Effector memory CD8-positive, alpha-beta T cell (primary cell): ENCODE results near the gene CNTN5.

Experiments used
- ATAC-seq: fragments of 150-1000 bp; cut with Tn5 transposase; replicated peaks from 2 replicates; pipeline ENCODE4 v1.10.0; 2021; ENCODE audit warnings: mild to moderate bottlenecking, moderate library complexity
- DNase-seq, 3 experiments: peaks; one replicate each; pipeline ENCODE4 v3.0.0; 2021
- H3K27ac Mint-ChIP-seq, 2 donors: one replicate each; pipeline ENCODE4 v1.8.0; 2022; ENCODE audit warnings: mild to moderate bottlenecking in 2 of 2, mixed read lengths in 2 of 2, moderate library complexity in 2 of 2
- H3K27me3 Mint-ChIP-seq, 2 donors: one replicate each; pipeline ENCODE4 v1.8.0; 2022; ENCODE audit warnings: mixed read lengths in 2 of 2
- H3K36me3 Mint-ChIP-seq: one replicate; pipeline ENCODE4 v1.8.0; 2022; ENCODE audit warnings: mild to moderate bottlenecking, moderate library complexity, mixed read lengths; ENCODE audit not compliant: insufficient read depth
- H3K4me1 Mint-ChIP-seq, 2 donors: one replicate each; pipeline ENCODE4 v1.8.0; 2022; ENCODE audit warnings: low read depth in 2 of 2, mixed read lengths in 2 of 2
- H3K4me3 Mint-ChIP-seq, 2 donors: one replicate each; pipeline ENCODE4 v1.8.0; 2022; ENCODE audit warnings: mild to moderate bottlenecking in 2 of 2, mixed read lengths in 2 of 2, moderate library complexity in 2 of 2
- H3K9me3 Mint-ChIP-seq, 2 donors: one replicate each; pipeline ENCODE4 v1.8.0; 2022; ENCODE audit warnings: mixed read lengths in 2 of 2

The CNTN5 gene

DNA sequence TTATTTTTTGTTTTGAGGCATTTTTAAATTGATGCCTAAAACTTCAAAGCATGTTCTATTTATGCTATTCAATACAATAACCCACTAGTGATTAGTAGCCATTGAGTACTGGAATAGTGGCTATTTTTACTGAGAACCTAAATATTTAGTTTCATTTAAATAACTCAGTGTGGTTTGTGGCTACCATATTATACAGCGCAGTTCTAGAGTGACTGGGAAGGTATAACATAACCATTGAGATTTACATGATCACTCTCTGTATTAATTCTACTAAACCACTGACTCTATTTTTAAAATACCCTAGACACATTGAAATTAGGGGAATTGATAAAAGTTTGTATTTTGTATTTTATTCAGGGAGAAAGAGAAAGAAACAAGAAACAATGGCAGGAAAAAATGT is 441.2 kb downstream of the CNTN5 start:
- ATAC-seq, result no peak
- H3K4me3 Mint-ChIP-seq, result no peak overlapping the region
- no peak for DNase-seq
- no peaks in the 10 kb centered on the region for H3K4me1 Mint-ChIP-seq
- no peak overlapping the region for H3K27ac Mint-ChIP-seq
- no peaks in the 10 kb centered on the region for H3K36me3 Mint-ChIP-seq
- H3K9me3 Mint-ChIP-seq, result peaks cover 5 to 15% of the 10 kb centered on the region in 2 donors
- no peaks in the 10 kb centered on the region for H3K27me3 Mint-ChIP-seq

DNA sequence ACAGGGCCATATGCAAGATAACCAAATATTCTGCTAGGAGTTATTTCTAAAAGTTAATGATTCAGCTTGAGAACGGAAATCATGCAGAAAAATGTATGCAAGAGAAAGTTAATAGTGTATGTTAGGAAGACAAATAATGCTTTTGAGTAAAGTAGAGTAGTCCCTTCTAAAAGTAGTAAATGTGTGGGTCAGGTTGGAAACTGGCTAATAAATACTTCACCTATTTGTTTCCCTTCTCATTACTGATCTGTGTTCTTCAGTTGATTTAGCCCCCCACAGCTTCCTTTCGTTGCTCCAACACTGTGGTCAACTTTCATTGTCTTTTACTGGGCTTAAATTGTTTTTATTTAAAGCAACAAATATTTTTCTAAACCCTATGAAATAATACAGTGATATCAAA is 444.2 kb downstream of the CNTN5 start:
- Mint-ChIP-seq H3K4me3 (no peak overlapping the region), H3K36me3 (no peaks in the 10 kb centered on the region), H3K9me3 (peaks cover 2 to 7% of the 10 kb centered on the region in 2 donors), H3K27ac (no peak overlapping the region), H3K4me1 (no peaks in the 10 kb centered on the region), H3K27me3 (no peaks in the 10 kb centered on the region)
- ATAC-seq (no peak), DNase-seq (no peak)

DNA sequence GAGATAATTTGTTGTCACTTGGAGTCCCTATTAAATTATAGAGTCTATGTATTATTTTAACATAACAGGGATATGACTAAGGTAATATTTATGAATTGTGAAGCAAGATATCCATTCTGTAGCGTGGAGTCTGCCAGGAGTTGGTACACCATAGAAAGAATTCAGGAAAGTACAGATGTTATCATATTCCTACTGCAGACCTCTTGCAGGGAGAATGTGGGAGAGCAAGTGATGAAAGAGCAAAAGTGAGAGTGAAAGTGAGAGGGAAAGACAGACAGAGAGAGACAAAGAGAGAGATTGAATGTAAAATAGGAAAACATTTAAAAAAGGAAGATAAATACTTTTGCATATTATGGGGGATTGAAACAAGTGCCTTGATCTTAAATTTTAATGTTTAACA is 468.8 kb downstream of the CNTN5 start:
- peaks cover 11 to 13% of the 10 kb centered on the region in 2 donors for H3K9me3 Mint-ChIP-seq
- no peaks in the 10 kb centered on the region for H3K4me1 Mint-ChIP-seq
- no peaks in the 10 kb centered on the region for H3K36me3 Mint-ChIP-seq
- DNase-seq (no peak), ATAC-seq (no peak)
- no peaks in the 10 kb centered on the region for H3K27me3 Mint-ChIP-seq
- no peak overlapping the region for H3K4me3 Mint-ChIP-seq
- H3K27ac Mint-ChIP-seq, result no peak overlapping the region

DNA sequence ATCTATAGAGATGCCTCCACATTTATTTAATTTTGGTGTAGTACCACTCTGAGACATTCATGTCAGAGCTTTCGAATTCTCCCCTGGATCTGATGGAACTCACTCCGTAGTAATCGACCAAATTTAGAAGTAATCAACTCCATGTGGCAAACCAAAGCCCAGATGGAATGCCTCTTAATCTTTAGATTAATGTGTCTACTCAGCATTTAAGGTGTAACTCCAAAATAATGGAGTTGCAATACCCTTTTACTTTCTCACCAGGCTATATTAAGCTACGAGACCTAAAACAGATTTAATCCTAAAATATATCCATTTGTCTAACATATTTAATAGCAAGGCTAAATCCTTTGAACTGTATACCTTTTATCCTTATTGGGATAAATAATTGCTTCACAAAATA is 473.3 kb downstream of the CNTN5 start:
- H3K27me3 Mint-ChIP-seq, result no peaks in the 10 kb centered on the region
- no peak overlapping the region for H3K27ac Mint-ChIP-seq
- no peaks in the 10 kb centered on the region for H3K4me1 Mint-ChIP-seq
- no peaks in the 10 kb centered on the region for H3K36me3 Mint-ChIP-seq
- peaks cover 7 to 16% of the 10 kb centered on the region in 2 donors for H3K9me3 Mint-ChIP-seq
- no peak for ATAC-seq
- no peak overlapping the region for H3K4me3 Mint-ChIP-seq
- no peak for DNase-seq

DNA sequence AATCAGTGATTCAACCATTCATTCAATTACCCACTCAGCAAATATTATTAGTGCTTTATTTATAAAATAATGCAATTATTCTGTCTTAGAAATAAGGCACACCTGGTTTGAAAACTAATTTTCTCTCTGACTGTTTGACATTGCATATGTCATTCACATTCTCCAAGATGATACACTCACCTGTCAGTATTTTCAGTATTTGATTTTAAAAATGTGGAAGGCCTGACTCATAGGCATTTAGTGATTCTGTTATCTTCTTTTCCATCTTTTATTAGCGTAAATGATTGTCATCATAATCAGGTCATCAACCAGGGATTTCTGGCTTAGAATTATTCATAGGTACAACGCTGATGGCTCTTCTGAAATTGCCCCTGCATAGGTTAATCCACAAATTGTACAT is 480.9 kb downstream of the CNTN5 start:
- Mint-ChIP-seq H3K27me3 (no peaks in the 10 kb centered on the region), H3K36me3 (no peaks in the 10 kb centered on the region), H3K4me3 (no peak overlapping the region), H3K27ac (no peak overlapping the region), H3K4me1 (no peaks in the 10 kb centered on the region), H3K9me3 (peaks cover 2 to 4% of the 10 kb centered on the region in 2 donors)
- ATAC-seq, result no peak
- no peak for DNase-seq

DNA sequence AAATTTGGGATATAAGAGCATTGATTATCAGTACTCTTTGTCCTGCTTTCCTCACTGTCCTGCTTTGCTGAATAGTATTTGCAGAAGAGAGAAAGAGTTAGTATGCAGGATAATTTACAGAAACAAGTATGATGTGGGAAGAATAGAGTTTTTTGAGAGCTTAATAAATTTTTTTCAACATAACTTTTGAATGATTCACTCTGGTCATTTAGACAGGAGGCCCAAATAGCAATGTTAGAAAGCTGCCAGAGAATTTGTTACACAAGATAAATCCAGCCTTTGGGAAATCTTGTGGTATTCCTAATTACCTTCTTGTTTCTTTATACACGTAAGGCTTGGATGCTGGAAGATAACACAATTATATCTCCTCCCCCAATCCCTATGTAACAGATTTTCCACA is 484.6 kb downstream of the CNTN5 start:
- Mint-ChIP-seq H3K36me3 (no peaks in the 10 kb centered on the region), H3K27ac (no peak overlapping the region), H3K4me1 (no peaks in the 10 kb centered on the region), H3K4me3 (no peak overlapping the region), H3K27me3 (no peaks in the 10 kb centered on the region), H3K9me3 (peaks cover 0 to 4% of the 10 kb centered on the region in 2 donors)
- DNase-seq (no peak), ATAC-seq (no peak)

DNA sequence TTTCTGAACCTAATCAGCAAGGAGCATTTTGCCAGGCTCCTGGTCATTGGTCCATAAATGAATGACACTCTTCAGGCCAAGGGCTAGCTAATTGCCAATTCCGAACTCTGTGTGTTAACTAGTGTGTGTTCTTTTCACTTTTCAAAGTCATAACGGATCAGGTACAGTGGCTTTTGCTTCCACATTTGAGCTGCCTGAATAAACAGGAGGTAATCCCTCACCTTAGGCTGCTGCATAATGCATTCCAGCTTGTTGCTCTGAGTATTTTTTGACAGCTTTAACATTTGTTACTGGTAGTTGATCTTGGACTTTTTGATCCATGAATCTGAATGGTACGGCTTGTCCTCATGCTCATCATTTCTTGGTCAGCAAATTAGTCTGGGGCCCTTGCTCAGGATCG is 485.1 kb downstream of the CNTN5 start:
- no peaks in the 10 kb centered on the region for H3K27me3 Mint-ChIP-seq
- no peak for ATAC-seq

DNA sequence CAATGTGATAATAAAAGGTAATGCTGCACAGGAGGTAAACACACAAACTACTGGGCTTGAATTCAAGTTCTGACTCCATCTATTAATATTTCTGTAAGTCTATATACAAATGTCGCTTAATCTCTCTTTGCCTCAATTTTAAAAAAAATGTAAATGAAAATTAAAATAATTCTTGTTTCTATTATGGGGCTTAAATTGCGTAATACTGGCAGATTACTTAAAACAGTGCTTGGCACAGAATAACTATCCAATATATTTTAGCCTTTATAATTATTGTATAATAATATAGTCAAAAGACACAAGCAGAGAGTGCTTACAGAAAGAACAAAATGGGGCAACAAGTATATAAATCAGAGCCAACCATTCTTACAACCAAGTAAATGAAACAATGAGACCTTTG is 489.1 kb downstream of the CNTN5 start:
- no peak overlapping the region for H3K27ac Mint-ChIP-seq
- no peaks in the 10 kb centered on the region for H3K36me3 Mint-ChIP-seq
- H3K9me3 Mint-ChIP-seq, result peaks cover 5 to 16% of the 10 kb centered on the region in 2 donors
- H3K27me3 Mint-ChIP-seq, result no peaks in the 10 kb centered on the region
- ATAC-seq (no peak), DNase-seq (no peak)
- H3K4me1 Mint-ChIP-seq, result no peaks in the 10 kb centered on the region
- no peak overlapping the region for H3K4me3 Mint-ChIP-seq

More for the DNA sequence above, 485.1 kb downstream of the CNTN5 start:
- no peak overlapping the region for H3K4me3 Mint-ChIP-seq
- peaks cover 0 to 4% of the 10 kb centered on the region in 2 donors for H3K9me3 Mint-ChIP-seq
- H3K36me3 Mint-ChIP-seq, result no peaks in the 10 kb centered on the region
- H3K4me1 Mint-ChIP-seq, result no peaks in the 10 kb centered on the region
- no peak overlapping the region for H3K27ac Mint-ChIP-seq
- no peak for DNase-seq

DNA sequence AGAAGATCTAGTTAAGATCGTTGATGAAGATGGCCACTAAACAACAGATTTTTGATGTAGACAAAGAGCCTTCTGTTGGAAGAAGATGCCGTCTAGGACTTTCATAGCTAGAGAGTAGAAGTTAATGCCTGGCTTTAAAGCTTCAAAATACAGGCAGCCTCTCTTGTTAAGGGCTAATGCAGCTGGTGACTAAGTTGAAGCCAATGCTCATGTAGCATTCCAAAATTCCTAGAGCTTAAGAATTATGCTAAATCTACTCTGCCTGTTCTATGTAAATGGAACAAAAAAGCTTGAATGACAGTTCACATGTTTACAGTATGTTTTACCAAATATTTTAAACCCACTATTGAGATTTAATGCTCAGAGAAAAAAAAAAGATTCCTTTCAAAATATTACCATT is 492.6 kb downstream of the CNTN5 start:
- peaks cover 11 to 21% of the 10 kb centered on the region in 2 donors for H3K9me3 Mint-ChIP-seq
- no peak overlapping the region for H3K4me3 Mint-ChIP-seq
- no peak for DNase-seq
- no peaks in the 10 kb centered on the region for H3K36me3 Mint-ChIP-seq
- no peak for ATAC-seq
- H3K27me3 Mint-ChIP-seq, result no peaks in the 10 kb centered on the region
- H3K27ac Mint-ChIP-seq, result no peak overlapping the region
- H3K4me1 Mint-ChIP-seq, result no peaks in the 10 kb centered on the region

DNA sequence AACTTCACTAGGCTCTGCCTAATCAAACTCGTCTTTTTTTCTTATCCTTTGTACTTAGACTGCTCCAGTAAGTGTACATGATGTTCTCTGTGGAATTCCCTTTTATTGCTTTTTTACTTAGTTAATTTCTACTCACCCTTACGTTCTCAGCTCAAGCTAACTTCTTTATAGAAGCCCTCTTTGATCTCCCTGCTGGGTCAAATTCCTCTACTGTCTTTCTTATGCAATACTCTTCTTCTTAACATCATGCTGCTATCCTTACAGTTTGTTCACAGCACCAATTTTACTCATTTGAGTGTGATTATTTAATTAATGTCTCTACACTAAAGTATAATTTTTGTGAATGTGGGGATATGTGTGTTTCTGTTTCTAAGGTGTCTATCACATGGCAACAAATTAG is 498.3 kb downstream of the CNTN5 start:
- Mint-ChIP-seq H3K27me3 (no peaks in the 10 kb centered on the region), H3K4me3 (no peak overlapping the region), H3K9me3 (peaks cover 10 to 20% of the 10 kb centered on the region in 2 donors)

DNA sequence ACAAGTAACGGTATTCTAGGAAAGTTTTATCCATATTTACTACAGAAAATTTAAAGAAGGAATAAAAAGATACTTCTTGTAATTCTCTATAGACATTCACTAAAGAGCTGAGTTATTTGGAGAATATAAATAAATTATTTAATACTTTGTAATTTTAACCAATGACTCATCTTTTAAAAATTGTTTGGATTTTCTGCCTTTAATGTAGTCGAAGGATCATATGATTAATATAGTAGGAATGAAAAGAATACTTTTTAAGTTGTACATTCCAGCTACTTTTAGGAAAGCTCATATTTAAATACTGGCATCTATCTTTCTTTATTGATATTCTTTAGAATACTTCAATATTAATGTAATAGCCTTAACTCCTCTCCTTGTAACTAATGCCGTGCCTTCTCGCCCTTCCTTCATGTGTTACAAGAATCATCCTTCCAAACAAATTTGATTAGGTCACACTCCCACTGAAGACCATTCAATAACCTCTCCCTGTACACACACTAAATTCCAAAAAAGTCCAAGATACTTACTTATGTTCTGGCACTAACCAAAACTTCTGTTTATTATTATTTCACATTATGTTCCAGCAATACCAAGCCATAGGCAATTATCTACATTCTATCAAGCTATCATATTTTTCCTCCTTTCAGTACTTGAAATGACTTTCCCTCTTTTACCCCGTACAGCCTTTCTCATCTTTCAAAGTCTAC is 501.9 kb downstream of the CNTN5 start:
- DNase-seq (no peak), ATAC-seq (no peak)
- no peak overlapping the region for H3K4me3 Mint-ChIP-seq
- peaks cover 8 to 21% of the 10 kb centered on the region in 2 donors for H3K9me3 Mint-ChIP-seq
- no peaks in the 10 kb centered on the region for H3K27me3 Mint-ChIP-seq
- no peaks in the 10 kb centered on the region for H3K36me3 Mint-ChIP-seq
- H3K4me1 Mint-ChIP-seq, result no peaks in the 10 kb centered on the region
- no peak overlapping the region for H3K27ac Mint-ChIP-seq

More for the DNA sequence above, 498.3 kb downstream of the CNTN5 start:
- no peaks in the 10 kb centered on the region for H3K4me1 Mint-ChIP-seq
- no peaks in the 10 kb centered on the region for H3K36me3 Mint-ChIP-seq
- ATAC-seq, result no peak
- no peak overlapping the region for H3K27ac Mint-ChIP-seq
- no peak for DNase-seq

DNA sequence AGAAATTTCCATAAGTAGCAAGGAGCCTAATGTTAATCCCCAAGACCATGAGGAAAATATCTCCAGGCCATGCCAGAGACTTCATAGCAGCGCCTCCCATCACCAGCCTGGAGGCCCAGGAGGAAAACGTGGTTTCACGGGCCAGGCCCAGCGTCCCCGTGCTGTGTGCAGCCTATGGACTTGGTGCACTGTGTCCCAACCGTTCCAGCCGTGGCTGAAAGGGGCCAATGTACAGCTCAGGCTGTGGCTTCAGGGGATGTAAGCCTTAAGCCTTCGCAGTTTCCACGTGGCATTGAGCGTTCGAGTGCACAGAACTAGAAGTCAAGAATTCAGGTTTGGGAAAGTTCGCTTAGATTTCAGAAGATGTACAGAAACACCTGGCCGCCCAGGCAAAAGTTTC is 510.7 kb downstream of the CNTN5 start:
- no peak for ATAC-seq
- no peak for DNase-seq

DNA sequence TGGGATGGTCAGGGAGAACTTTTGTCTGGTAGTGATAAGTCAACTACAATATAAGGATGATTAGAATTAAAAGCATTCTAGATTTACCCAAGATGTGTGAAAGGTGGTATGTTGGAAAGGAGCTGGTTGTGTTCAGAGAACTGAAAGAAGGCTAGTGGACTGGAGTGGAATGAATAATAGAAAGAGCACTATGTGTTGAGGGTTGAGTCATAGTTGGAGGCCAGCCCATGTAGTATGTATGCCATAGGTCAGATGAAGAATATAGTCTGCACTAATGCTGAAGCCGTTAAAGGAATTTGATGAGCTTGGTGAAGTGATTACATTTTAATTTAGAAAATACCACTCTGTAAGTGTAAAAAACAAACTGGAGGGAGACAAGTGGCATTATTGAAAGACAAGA is 514.1 kb downstream of the CNTN5 start:
- H3K9me3 Mint-ChIP-seq, result peaks cover 0 to 9% of the 10 kb centered on the region in 2 donors
- no peaks in the 10 kb centered on the region for H3K36me3 Mint-ChIP-seq
- H3K27me3 Mint-ChIP-seq, result no peaks in the 10 kb centered on the region
- H3K4me3 Mint-ChIP-seq, result no peak overlapping the region
- no peaks in the 10 kb centered on the region for H3K4me1 Mint-ChIP-seq
- DNase-seq (no peak), ATAC-seq (no peak)
- H3K27ac Mint-ChIP-seq, result no peak overlapping the region

More for the DNA sequence above, 510.7 kb downstream of the CNTN5 start:
- Mint-ChIP-seq H3K27ac (no peak overlapping the region), H3K36me3 (no peaks in the 10 kb centered on the region), H3K27me3 (no peaks in the 10 kb centered on the region), H3K4me3 (no peak overlapping the region), H3K4me1 (no peaks in the 10 kb centered on the region), H3K9me3 (peaks cover 0 to 11% of the 10 kb centered on the region in 2 donors)

DNA sequence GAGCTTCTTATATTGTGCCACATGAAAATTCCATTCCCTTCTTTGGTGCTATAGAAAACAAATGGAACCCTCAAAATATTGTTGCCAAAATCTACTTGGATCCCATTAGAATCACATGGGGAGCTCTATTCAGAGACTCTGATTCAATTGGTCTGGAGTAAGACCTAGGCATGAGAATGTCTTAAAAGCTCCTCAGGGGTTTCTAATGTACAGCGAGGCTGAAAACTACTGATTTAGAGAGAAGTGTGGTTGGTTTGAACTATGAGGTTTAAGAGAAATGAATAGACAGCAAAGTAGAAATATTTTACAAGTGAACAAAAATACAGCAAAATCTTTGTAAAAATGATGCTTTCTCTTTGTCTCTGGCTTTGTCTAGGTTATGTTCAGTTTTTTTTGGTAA is 514.7 kb downstream of the CNTN5 start:
- Mint-ChIP-seq H3K36me3 (no peaks in the 10 kb centered on the region), H3K27me3 (no peaks in the 10 kb centered on the region), H3K4me3 (no peak overlapping the region), H3K27ac (no peak overlapping the region), H3K9me3 (peaks cover 4 to 9% of the 10 kb centered on the region in 2 donors), H3K4me1 (no peaks in the 10 kb centered on the region)
- ATAC-seq (no peak), DNase-seq (no peak)
